HG03521 (cell line): ENCODE results near the gene DYNC2H1.
"Not testable (repeated sequence)": the region's sequence is repeated elsewhere in the genome, so short reads cannot be mapped to it uniquely, and the experiment has no call there.

Experiments
- ATAC-seq: cut with Tn5 transposase; IDR thresholded peaks from one replicate; pipeline ENCODE4 v1.9.1; 2021; ENCODE audit warnings: mild to moderate bottlenecking, moderate library complexity; ENCODE audit not compliant: unreplicated experiment

Gene DYNC2H1

DNA sequence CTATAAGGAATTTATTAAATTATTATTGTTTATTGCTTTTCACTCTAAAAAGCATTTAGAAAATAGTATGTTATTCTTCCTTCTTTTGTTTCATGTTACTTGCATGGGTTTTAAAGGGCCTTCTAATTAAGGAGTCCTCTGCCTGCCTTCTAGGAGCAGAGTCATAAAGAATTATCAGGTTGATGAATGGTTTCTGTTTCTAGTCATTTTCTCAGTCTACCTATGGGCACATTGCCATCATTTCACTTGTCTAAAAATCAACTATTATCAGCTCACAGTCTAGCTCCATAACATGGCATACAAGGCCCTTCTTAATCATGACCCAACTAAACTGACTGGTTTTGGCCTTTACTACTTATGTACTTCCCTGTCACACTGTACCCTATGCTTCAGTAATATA, 16.2 kb downstream of the DYNC2H1 start:
- ATAC-seq: no peak

DNA sequence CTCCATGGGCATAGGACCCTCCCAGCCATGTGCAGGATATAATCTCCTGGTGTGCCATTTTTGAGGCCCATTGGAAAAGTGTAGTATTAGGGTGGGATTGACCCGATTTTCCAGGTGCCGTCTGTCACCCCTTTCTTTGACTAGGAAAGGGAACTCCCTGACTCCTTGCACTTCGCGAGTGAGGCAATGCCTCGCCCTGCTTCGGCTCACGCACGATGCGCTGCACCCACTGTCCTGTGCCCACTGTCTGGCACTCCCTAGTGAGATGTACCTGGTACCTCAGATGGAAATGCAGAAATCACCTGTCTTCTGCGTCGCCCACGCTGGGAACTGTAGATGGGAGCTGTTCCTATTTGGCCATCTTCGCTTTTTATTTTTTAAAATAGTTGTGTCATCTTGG, 32.8 kb downstream of the DYNC2H1 start:
- not testable (repeated sequence) for ATAC-seq

GRCh38 chr11:103147627-103148026, 38.4 kb downstream of the DYNC2H1 start:
- ATAC-seq: no peak

- no peak for ATAC-seq
These were observed 48.3 kb downstream of the DYNC2H1 start for GRCh38 chr11:103157542-103157941.

- ATAC-seq: no peak
These were observed 55.0 kb downstream of the DYNC2H1 start for GRCh38 chr11:103164093-103164796.

DNA sequence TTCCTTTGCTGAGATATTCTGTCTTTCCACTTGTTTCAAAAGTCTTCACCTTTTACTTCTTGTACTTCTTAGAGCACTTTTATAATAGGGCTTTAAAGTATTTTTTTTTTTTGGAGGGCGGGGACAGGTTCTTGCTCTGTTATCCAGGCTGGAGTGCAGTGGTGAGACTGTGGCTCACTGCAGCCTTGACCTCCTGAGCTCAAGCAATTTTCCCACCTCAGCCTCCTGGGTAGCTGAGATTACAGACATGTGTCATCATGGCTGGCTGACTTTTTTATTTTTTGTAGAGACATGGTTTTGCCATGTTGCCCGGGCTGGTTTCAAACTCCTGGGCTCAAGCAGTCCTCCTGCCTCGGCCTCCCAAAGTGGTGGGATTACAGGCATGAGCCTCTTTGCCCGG, 57.9 kb downstream of the DYNC2H1 start:
- ATAC-seq: no peak

DNA sequence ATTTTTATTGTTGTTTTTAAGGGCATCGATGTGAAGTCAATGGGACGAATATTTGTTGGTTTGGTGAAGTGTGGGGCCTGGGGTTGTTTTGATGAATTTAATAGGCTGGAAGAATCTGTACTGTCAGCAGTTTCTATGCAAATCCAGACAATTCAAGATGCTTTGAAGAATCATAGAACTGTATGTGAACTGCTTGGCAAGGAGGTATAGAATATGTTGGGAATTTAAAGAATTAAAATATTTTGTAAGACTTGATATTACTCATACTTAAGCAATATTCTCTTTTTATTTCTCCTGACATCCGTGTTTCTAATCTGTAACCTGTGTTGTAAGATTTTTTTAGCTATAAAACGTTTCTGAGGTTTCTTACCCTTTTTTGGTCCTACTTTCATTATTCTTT, 61.6 kb downstream of the DYNC2H1 start:
- ATAC-seq: no peak

GRCh38 chr11:103175461-103176129, 66.4 kb downstream of the DYNC2H1 start:
- no peak for ATAC-seq

DNA sequence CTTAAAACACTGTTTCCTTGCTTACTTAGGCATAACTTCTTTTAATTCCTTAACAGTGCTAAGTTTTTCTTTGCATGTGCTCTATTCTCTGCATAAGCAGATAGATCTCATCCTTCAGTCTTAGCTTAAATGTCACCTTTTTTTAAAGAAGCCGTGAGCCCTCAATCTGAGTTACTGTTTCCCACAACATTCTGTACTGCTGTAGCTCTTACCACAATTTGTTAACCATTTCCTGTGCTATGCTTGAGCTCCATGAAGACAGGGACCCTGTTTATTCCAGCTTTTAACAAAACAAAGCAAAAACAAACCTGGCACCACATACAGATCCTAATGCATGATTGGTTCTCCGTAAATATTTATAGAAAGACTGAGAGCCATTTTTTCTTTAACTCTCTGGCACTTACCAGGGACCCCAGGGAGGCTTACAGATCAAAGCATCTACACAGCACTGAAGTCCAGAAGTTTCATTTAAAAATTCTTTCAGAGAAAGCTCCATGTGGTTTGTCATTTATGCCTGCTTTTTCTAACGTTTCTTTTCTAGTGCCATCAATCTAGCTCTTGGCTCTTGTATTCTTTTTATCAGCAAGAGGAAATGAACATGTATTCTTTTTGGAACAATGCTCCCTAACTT, 74.9 kb downstream of the DYNC2H1 start:
- ATAC-seq: no peak

DNA sequence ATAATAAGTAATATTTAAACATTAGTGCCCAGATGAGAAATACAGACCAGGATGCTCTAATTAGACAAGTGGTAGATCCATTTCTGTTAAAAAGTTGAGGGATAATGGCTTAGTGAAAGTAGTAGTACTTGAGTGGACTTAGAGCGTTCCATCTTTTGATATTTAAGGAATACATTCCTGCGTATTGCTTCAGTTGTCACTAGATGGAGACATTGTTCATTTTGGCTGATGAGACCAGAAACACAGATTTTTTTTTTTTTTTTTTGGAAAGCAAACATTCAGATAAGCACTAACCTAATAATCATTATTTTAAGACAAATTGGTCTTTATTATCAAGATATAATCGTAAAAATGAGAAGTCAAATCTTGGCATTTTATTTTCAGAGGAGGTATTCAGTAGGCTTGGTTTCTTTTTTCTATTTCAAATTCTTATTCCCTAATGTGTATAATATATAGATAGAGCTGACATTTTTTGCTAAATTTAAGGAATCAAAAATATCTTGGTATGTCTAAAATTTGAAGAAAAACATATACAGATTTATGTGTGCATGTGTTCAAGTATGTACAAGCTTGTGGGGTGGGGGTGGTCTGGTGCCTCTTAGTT, 92.9 kb downstream of the DYNC2H1 start:
- ATAC-seq: no peak

GRCh38 chr11:103210543-103210942, 101.3 kb downstream of the DYNC2H1 start:
- ATAC-seq: no peak

DNA sequence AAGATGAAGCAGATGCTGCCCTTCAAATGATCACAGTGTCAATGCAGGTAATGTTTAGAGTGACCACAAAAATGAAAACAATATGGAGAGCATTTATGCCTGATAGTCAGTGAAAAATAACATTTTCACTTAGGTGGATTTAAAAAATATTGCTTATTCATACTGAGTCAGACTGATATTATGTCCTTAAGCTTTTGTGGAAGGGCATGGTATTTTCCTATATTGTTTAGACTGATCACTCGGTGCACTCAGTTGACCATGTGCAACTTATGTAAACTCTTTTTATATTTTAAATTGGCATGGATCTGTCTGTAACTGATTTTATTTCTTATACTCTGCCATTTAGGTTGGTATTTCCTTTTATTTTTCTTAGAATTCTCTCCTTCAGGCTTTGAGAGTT, 106.6 kb downstream of the DYNC2H1 start:
- no peak for ATAC-seq

DNA sequence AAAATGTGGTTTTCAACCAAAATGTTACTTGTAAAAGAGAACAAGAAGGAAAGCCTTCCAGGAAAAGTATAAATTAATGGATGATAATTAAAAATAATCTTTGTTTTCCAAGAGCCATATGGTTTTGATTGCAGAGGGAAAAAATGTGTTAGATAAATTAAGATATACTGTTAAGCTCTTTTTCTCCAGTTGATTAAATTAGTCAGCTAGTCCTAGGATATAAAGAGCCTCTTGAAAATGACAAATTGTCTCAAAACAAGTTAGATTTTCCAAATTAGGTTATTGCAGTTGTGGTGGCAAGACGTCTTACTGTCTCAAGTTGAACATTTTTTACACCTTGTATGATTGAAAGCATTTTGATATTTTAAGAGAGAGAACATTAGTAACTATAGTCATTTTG, 110.9 kb downstream of the DYNC2H1 start:
- ATAC-seq: no peak

- no peak for ATAC-seq
These were observed 113.6 kb downstream of the DYNC2H1 start for GRCh38 chr11:103222806-103223205.

- no peak for ATAC-seq
These were observed 119.6 kb downstream of the DYNC2H1 start for GRCh38 chr11:103228807-103229206.

DNA sequence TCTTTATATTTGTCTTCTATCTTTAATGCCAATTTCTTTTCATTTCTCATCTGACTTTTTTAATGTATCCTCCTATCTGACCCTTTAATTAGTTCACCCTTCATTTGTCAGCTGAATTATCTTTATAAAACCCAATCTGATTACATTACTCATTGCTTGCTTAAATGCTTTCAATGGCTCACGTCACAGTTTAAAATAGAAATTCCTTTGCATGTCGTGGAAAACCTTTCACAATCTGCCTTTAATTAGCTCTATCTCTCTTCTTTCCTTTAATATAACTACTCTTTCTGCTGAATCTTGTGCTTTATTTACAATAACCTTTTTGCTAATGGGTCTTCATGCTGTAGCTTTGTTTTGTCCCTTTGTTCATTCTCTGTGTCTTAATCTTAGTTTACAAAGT, 125.7 kb downstream of the DYNC2H1 start:
- no peak for ATAC-seq

DNA sequence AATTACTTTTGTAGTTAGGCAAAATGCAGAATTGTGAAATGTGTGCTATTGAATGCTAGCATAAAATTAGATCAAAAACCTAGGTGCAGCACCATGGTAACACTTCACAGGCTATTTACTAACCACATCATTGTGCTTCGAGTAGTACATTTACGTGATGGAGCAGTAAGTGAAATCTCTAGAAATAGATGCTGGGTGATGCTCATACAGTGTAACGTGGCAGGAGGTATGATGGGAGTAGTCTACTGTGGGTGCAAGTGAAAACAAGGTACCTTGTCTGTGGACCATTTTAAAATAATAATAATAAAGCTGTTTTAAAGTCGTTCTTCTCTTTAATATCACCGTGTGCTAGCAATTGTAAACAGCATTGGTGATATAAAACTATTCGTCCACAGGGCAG, 132.3 kb downstream of the DYNC2H1 start:
- ATAC-seq: no peak

DNA sequence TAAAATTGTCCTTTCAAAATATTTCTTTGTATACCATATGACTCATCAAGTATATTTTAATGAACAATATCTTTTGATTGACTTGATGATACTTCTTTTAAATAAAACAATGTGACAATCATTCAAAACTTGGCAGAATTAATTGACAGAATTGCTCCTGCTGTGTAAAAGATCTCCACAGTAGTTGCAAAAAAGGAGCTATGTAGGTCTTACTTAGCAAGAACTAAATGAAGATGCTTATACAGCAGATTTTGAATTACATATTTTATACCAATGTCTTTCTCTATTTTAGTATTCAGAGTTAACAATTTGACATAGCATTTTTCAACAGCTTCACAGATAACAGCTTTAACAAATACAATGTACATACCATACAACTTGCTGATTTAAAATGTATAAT, 144.9 kb downstream of the DYNC2H1 start:
- no peak for ATAC-seq

DNA sequence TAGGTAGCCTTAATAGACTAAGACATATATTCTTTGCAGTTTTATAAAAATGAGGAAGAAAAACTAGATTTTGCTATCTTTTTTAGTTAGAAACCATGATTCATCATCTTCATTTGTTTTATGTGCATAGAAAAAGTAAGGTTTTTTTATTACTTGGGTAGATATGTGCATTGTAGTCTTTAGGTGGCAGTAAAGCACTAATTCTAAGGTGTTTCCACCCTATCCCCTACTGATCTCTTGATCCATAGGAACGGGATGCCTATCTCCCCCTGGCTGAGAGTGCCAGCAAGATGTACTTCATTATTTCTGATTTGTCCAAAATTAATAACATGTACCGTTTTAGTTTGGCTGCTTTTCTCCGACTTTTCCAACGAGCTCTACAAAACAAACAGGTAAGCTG, 148.1 kb downstream of the DYNC2H1 start:
- ATAC-seq: no peak

DNA sequence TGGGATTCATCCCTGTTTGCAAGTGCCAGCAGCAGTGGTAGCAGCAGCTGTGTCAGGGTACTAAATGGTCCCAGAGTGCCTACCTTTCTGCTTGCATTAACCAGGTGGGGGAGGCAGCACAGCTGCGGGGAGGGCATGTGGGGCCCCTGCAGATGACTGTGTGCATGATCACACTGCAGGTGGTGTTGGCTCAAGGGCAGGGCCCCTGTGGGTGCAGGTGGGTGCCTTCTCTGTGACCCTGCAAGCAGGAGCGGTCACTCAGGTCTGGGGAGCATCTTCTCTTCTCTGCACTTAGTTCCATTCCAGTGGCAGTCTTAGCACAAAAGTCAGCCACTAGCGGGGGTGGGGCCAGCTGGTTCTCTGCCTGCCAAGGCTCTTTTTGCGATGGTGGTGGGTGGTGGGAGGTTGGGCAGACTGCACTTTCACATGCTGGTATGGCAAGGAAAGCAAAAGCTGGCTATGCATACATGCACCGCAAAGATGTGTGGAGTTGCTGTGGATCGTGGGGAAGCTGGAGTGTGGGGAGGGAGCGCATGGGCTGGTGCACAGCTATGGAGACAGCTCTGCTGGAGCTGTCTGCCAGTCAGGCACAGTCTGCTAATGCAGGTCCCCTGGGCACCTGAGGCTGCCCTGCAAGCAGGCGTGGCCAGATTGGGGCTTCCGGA, 157.1 kb downstream of the DYNC2H1 start:
- no peak for ATAC-seq

DNA sequence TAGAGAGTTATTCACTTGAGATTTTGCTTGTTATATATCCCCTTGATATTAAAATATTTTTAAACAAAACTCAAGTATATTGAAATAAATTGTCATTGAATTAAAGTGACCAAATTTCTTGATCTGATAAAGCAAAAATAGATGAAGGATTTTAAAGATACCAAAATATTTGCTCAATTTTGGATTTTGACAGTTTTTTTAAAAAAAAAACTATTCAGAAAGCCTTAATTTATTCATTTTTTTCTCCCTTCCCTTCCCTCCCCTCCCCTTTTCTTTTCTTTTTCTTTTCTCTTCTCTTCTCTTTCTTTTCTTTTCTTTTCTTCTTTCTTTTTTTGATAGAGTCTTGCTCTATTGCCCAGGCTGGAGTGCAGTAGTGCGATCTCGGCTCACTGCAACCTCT, 163.7 kb downstream of the DYNC2H1 start:
- no peak for ATAC-seq
